ENCODE results near the gene MAGOH.

Gene MAGOH

GRCh38 chr1:53278298-53278725 is 40.0 kb upstream of the MAGOH start:
- Histone ChIP-seq H3K4me1 (ENCODE audit: insufficient read depth, poor library complexity, severe bottlenecking) (peaks cover 8% of the 10 kb centered on the region), H3K27me3 (ENCODE audit: insufficient read depth, poor library complexity, severe bottlenecking) (no peaks in the 10 kb centered on the region), H3K4me3 (ENCODE audit: severe bottlenecking) (no peak overlapping the region), H3K27ac (ENCODE audit: poor library complexity, severe bottlenecking) (no peak overlapping the region), H3K36me3 (ENCODE audit: low read depth) (peaks cover 31% of the 10 kb centered on the region), H3K9me3 (ENCODE audit: severe bottlenecking) (no peaks in the 10 kb centered on the region)
- ATAC-seq (ENCODE audit: low read depth), result 0 out of 3 replicates have a peak, but pooled peaks have one; percentile 22
- peak; percentile 78 for TF ChIP-seq CTCF (IDR thresholded peaks at IDR 0.05; ENCODE audit: poor library complexity, severe bottlenecking)
- DNase-seq (ENCODE audit: low spot score), result no peak

GRCh38 chr1:53277326-53277725 is 39.0 kb upstream of the MAGOH start:
- Histone ChIP-seq H3K27ac (ENCODE audit: poor library complexity, severe bottlenecking) (no peak overlapping the region), H3K27me3 (ENCODE audit: insufficient read depth, poor library complexity, severe bottlenecking) (no peaks in the 10 kb centered on the region), H3K9me3 (ENCODE audit: severe bottlenecking) (no peaks in the 10 kb centered on the region), H3K36me3 (ENCODE audit: low read depth) (peaks cover 37% of the 10 kb centered on the region), H3K4me3 (ENCODE audit: severe bottlenecking) (no peak overlapping the region), H3K4me1 (ENCODE audit: insufficient read depth, poor library complexity, severe bottlenecking) (peaks cover 8% of the 10 kb centered on the region)
- DNase-seq (ENCODE audit: low spot score), result no peak
- TF ChIP-seq CTCF (IDR thresholded peaks at IDR 0.05; ENCODE audit: poor library complexity, severe bottlenecking), result no peak
- ATAC-seq (ENCODE audit: low read depth), result no peak

GRCh38 chr1:53276902-53277281 is 38.6 kb upstream of the MAGOH start:
- H3K27me3 ChIP-seq (ENCODE audit: insufficient read depth, poor library complexity, severe bottlenecking), result no peaks in the 10 kb centered on the region
- H3K36me3 ChIP-seq (ENCODE audit: low read depth), result peaks cover 37% of the 10 kb centered on the region
- TF ChIP-seq CTCF (IDR thresholded peaks at IDR 0.05; ENCODE audit: poor library complexity, severe bottlenecking), result no peak
- H3K4me3 ChIP-seq (ENCODE audit: severe bottlenecking), result no peak overlapping the region
- DNase-seq (ENCODE audit: low spot score), result no peak
- ATAC-seq (ENCODE audit: low read depth), result no peak
- peaks cover 8% of the 10 kb centered on the region for H3K4me1 ChIP-seq (ENCODE audit: insufficient read depth, poor library complexity, severe bottlenecking)
- no peaks in the 10 kb centered on the region for H3K9me3 ChIP-seq (ENCODE audit: severe bottlenecking)
- no peak overlapping the region for H3K27ac ChIP-seq (ENCODE audit: poor library complexity, severe bottlenecking)

GRCh38 chr1:53276153-53276901 is 38.0 kb upstream of the MAGOH start:
- TF ChIP-seq CTCF (IDR thresholded peaks at IDR 0.05; ENCODE audit: poor library complexity, severe bottlenecking), result no peak
- Histone ChIP-seq H3K4me3 (ENCODE audit: severe bottlenecking) (no peak overlapping the region), H3K36me3 (ENCODE audit: low read depth) (peaks cover 34% of the 10 kb centered on the region), H3K27ac (ENCODE audit: poor library complexity, severe bottlenecking) (no peak overlapping the region), H3K27me3 (ENCODE audit: insufficient read depth, poor library complexity, severe bottlenecking) (no peaks in the 10 kb centered on the region), H3K9me3 (ENCODE audit: severe bottlenecking) (no peaks in the 10 kb centered on the region), H3K4me1 (ENCODE audit: insufficient read depth, poor library complexity, severe bottlenecking) (peaks cover 8% of the 10 kb centered on the region)
- DNase-seq (ENCODE audit: low spot score), result no peak
- ATAC-seq (ENCODE audit: low read depth), result no peak

- Histone ChIP-seq H3K27me3 (ENCODE audit: insufficient read depth, poor library complexity, severe bottlenecking) (no peaks in the 10 kb centered on the region), H3K27ac (ENCODE audit: poor library complexity, severe bottlenecking) (no peak overlapping the region), H3K4me1 (ENCODE audit: insufficient read depth, poor library complexity, severe bottlenecking) (peaks cover 8% of the 10 kb centered on the region), H3K36me3 (ENCODE audit: low read depth) (peaks cover 39% of the 10 kb centered on the region), H3K4me3 (ENCODE audit: severe bottlenecking) (no peak overlapping the region), H3K9me3 (ENCODE audit: severe bottlenecking) (no peaks in the 10 kb centered on the region)
- ATAC-seq (ENCODE audit: low read depth), result no peak
- TF ChIP-seq CTCF (IDR thresholded peaks at IDR 0.05; ENCODE audit: poor library complexity, severe bottlenecking), result no peak
- DNase-seq (ENCODE audit: low spot score), result no peak
Observed at GRCh38 chr1:53275566-53275965, 37.2 kb upstream of the MAGOH start.
